IPS DF 19.7 (cell line): Measurements from ENCODE around the gene STARD13.

Experiments used
- DNase-seq: peaks from one replicate; pipeline ENCODE4 v3.0.0-alpha.2; 2013; ENCODE audit warnings: low read depth, low spot score

STARD13 gene

DNA sequence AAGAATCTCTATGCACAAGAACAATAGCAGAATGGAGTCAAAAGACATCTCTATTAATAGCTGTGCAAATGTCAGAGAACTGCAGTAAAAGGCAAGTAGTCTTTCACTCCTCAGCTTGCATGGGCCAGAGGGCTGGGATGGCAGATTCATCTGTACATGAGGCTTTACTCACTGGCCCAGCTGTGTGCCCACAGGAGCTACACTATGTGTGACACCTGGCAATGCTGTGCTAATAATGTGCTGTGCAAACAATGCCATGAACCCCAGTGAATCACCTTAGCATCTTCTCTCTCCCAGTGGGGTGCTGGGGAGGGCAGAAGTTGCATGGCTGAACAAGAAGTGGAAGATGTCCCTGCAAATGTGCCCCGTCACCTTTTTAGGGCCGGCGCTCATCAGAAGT is 196.2 kb downstream of the STARD13 start:
- DNase-seq: no peak

GRCh38 chr13:33087790-33088189 is 197.8 kb downstream of the STARD13 start:
- DNase-seq: no peak

DNA sequence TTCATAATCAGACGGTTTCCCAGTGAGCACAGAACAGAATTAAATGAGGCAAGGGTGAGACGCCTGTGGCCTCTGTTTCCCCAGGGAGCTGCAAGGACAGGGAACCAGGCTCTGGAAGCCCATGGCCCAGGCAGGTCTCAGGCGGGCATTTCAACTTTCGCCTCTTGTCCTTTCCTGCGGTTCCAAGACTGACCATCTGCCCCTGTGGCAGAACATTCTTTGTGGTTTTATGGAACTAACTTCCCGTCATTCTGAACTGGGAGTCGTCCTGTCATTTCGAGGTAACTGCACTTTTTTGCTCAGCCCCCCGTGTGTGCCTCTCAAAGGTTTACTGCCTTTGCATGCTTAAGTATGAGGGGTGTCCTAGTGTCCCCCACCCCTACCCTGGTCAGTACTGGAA is 198.5 kb downstream of the STARD13 start:
- DNase-seq: no peak

DNA sequence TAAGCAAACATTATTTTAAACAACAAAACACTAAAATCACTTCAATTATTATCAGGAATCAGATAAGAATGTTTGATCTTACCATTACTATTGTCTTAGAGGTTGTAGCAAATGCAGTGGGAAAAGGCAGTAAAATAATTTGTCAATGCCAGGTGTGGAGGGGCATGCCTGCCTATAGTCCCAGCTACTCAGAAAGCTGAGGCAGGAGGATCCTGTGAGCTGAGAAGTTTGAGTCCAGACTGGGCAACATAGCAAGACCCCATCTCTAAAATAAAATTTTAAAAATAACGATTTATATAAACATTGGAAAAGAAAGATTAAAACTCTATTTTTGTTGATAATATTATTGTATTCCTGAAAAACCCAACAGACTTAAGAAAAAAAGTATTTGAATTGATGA is 202.5 kb downstream of the STARD13 start:
- no peak for DNase-seq

GRCh38 chr13:33081666-33082065 is 203.9 kb downstream of the STARD13 start:
- DNase-seq: no peak

DNA sequence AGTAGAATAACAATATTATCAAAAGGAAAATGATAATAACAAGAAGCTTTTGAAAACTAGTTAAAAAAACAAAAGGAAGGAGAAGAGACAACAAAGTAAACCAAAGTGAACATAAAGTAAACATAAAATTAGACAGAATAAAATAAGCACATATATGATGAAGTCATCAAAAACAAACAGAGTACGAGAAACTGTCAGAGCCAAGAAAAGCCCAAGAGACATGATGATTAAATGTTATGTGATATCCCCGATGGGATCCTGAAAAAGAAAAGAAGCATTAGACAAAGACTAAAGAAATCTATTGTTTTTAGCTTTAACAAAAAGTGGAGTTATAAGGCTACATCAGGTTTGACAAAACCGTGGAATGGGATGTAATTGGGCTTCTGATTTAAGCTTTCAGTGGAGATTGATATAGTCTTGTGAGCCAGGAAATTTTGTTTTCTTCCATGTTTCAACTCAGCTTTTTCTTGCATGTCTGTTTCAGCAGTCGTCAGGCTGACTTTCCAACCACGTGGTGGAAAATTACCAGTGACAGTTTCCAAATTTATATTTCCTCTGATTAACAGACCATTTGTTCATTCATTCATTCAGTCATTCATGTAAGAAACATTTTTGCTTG is 204.5 kb downstream of the STARD13 start:
- no peak for DNase-seq

DNA sequence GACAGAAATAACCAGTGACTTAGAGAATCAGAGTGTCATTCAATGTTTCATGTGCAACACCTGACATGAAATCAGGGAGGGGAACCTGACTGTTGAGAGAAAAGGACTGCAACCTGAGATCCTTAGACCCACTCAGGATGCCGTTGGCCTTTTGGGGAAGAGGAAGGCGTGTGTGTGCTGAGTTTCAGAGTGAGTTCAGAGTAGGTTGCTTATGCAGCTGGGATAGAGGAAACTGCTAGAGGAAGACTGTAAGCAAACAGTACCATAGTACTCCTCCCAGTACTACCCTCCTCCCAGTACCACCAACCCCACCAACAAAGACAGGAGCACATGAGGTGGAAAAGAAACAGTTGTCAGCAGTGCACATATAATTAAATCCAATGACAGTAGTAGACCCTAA is 205.6 kb downstream of the STARD13 start:
- no peak for DNase-seq

DNA sequence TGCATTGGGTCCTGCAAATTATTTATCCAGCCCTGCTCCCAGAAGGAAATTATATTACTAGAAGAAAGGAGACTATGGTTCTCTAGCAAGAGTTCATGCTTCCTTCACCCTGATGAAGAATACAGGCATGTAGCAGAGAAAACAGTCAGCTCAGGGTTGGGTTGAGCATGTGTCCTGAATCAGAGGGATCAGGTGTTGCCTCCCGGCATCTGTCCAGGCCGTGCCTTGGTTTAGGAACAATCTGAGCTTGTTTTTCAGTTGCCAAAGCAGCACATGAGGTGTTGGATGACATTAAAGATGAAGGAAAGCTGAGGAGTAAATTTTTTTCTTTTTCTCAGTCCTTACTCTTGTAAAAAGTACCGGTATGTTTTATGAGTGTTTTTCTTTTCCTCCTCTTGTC is 207.3 kb downstream of the STARD13 start:
- DNase-seq: no peak

DNA sequence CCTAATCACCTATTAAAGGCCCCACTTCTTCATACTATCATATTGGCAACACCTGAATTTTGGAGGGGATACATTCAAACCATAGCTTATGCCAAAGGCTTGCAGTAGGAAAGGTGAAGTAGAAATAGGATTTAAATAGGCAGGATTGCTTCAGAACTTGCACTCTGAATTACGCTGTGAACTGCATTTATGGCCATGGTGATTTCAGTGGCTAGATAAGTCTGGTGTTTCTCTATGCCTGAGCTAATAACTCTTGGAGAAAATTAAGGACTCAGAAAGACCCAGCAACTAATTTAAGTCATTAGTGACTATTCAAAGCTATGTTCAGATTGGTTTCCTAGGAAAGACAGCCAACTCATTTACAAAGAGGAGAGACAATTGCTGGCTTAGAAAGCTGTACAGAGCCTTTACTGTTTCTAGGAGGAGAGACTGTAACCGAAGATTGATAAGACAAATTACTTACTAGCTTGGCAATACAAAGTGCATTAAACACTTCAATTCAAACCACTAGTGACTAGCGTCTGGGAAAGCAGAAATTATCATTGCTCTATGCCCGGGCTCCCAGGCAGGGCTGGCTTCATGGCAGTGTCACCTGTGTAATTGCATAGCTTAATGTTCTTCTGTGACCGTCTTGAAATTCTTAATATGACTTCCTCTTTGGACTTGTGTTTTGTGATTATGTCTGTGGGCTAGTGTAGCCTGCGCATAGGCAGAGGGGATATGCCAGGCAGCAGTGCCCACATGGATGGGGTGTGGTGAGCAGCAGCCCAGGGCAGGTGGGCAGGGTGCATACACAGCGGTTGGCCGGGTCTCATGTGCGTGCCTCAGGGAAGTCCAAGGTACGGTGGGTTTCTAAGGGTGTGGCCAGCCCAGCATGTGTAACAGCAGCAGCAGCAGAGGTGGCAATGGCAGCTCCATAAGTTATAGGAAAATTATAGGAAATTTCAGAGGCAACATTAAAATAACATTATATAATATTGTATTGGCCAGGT is 209.3 kb downstream of the STARD13 start:
- no peak for DNase-seq

- no peak for DNase-seq
These were observed 212.2 kb downstream of the STARD13 start for GRCh38 chr13:33073338-33073737.

- DNase-seq: no peak
These were observed 212.8 kb downstream of the STARD13 start for GRCh38 chr13:33072759-33073158.

- no peak for DNase-seq
These were observed 213.3 kb downstream of the STARD13 start for GRCh38 chr13:33072282-33072681.

- no peak for DNase-seq
These were observed 214.8 kb downstream of the STARD13 start for GRCh38 chr13:33070713-33071112.

DNA sequence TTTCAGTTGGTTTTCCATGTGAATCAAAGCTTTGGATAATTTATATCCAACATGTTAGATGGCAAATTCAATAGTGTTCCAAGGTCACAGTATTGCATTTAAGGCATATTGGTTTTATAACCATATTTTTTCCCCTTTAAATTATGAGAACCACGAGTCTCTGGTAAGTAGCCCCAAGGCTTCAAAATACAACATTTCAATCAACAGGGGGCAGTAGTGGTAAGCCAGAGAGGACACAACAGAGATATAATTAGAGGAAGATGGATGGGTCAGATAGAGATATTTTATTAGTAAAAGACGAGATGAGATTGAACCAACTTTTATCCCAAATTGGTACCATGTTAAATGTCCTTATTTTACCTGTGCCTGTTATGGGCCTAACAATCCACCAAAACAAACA is 216.2 kb downstream of the STARD13 start:
- DNase-seq: no peak

- DNase-seq: no peak
These were observed 219.2 kb downstream of the STARD13 start for GRCh38 chr13:33066329-33066728.

DNA sequence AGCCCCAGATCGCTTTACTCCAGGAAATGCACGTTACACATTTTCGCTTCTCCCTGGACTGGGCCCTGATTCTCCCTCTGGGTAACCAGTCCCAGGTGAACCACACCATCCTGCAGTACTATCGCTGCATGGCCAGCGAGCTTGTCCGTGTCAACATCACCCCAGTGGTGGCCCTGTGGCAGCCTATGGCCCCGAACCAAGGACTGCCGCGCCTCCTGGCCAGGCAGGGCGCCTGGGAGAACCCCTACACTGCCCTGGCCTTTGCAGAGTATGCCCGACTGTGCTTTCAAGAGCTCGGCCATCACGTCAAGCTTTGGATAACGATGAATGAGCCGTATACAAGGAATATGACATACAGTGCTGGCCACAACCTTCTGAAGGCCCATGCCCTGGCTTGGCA is 224.7 kb downstream of the STARD13 start:
- DNase-seq: no peak

GRCh38 chr13:33058776-33059327 is 226.7 kb downstream of the STARD13 start:
- no peak for DNase-seq

GRCh38 chr13:33057019-33057780 is 228.4 kb downstream of the STARD13 start:
- peak; percentile 5 for DNase-seq

DNA sequence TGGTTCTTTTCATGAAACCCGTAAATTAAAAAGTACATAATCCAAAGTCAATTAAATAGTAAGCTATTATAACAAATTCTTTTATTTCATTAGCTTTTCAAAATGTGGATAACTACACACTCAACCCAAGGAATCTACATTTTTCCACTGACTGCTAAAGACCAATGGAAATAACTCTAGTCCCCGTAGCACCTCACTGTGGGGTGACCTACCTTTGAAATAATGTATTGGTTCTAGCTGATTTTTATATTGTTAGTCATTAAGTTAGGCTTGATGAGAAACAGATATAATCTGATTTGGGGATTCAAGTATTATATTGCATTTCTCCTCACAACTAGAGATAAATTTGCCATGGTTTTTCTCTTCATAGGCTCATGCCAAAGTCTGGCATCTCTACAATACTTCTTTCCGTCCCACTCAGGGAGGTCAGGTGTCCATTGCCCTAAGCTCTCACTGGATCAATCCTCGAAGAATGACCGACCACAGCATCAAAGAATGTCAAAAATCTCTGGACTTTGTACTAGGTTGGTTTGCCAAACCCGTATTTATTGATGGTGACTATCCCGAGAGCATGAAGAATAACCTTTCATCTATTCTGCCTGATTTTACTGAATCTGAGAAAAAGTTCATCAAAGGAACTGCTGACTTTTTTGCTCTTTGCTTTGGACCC is 232.0 kb downstream of the STARD13 start:
- DNase-seq: no peak
